ENCODE data around the gene SMARCD2. TPM values are rescaled to one million over a fixed set of nuclear protein-coding genes. Genes with fewer than 3 reads are reported as not detected.

The SMARCD2 gene
- total and polyA plus RNA-seq, 2 experiments from 2014 or later: 39.2 to 40.3 TPM

GRCh38 chr17:63834431-63835166 is 7.9 kb downstream of the SMARCD2 start:
- Histone ChIP-seq H3K4me1 (ENCODE audit: low read depth) (peaks cover 12% of the 10 kb centered on the region), H3K4me3 (no peak overlapping the region), H3K36me3 (peaks cover 32% of the 10 kb centered on the region), H3K27me3 (no peaks in the 10 kb centered on the region), H3K9me3 (ENCODE audit: low read depth) (no peaks in the 10 kb centered on the region), H3K27ac (no peak overlapping the region)
- TF ChIP-seq, protein P1, sequence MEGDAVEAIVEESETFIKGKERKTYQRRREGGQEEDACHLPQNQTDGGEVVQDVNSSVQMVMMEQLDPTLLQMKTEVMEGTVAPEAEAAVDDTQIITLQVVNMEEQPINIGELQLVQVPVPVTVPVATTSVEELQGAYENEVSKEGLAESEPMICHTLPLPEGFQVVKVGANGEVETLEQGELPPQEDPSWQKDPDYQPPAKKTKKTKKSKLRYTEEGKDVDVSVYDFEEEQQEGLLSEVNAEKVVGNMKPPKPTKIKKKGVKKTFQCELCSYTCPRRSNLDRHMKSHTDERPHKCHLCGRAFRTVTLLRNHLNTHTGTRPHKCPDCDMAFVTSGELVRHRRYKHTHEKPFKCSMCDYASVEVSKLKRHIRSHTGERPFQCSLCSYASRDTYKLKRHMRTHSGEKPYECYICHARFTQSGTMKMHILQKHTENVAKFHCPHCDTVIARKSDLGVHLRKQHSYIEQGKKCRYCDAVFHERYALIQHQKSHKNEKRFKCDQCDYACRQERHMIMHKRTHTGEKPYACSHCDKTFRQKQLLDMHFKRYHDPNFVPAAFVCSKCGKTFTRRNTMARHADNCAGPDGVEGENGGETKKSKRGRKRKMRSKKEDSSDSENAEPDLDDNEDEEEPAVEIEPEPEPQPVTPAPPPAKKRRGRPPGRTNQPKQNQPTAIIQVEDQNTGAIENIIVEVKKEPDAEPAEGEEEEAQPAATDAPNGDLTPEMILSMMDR (IDR thresholded peaks at IDR 0.05; ENCODE audit: low read depth, low read length): peak; percentile 73
- DNase-seq (ENCODE audit: low read depth in 1 of 2, low spot score in 1 of 2): peak; percentile 83 to 85

GRCh38 chr17:63833741-63834373 is 8.6 kb downstream of the SMARCD2 start:
- no peaks in the 10 kb centered on the region for H3K27me3 ChIP-seq
- no peaks in the 10 kb centered on the region for H3K9me3 ChIP-seq (ENCODE audit: low read depth)
- no peak overlapping the region for H3K4me3 ChIP-seq
- TF ChIP-seq, protein P1 (IDR thresholded peaks at IDR 0.05; ENCODE audit: low read depth, low read length): no peak
- H3K27ac ChIP-seq: no peak overlapping the region
- peaks cover 4% of the 10 kb centered on the region for H3K4me1 ChIP-seq (ENCODE audit: low read depth)
- no peak for DNase-seq (ENCODE audit: low read depth in 1 of 2, low spot score in 1 of 2)
- H3K36me3 ChIP-seq: peaks cover 38% of the 10 kb centered on the region

DNA sequence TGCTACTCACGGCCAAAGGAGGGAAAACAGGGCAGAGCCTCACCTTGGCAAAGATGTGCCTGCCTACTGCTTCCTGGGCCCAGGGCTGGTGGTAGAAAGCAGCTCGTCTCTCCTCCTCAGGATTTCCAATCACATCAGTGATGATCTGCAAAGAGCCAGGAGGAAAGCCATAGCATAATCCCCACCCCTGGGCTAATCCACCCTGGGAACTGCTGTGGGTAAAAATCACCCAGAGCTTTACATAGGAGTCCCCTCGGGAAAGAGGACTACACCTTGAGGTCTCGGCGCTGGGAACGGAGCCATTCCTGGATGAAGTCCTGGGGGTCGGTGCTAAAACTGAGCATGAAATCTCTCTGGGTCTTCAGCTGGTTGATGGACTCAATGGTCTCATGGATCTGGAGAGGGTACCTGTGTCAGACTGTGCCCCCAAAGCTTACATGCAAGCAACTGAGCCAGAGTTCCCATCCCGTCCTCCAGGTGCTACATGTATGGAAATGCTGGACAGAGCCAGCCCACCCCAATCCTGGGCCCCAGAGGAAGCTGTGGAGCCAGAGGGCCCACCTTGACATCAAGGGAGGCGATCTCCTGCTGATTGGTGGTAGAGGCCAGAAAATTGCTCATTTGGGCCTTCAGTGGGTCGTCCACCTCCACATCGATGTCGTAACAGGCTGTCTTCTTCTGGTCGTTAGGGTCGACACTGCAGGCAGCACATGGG is 9.3 kb downstream of the SMARCD2 start:
- Histone ChIP-seq H3K36me3 (peaks cover 38% of the 10 kb centered on the region), H3K27me3 (no peaks in the 10 kb centered on the region), H3K9me3 (ENCODE audit: low read depth) (no peaks in the 10 kb centered on the region), H3K4me1 (ENCODE audit: low read depth) (peaks cover 3% of the 10 kb centered on the region), H3K27ac (no peak overlapping the region), H3K4me3 (no peak overlapping the region)
- TF ChIP-seq, protein P1 (IDR thresholded peaks at IDR 0.05; ENCODE audit: low read depth, low read length): no peak
- DNase-seq (ENCODE audit: low read depth in 1 of 2, low spot score in 1 of 2): no peak

- TF ChIP-seq, protein P1 (IDR thresholded peaks at IDR 0.05; ENCODE audit: low read depth, low read length): no peak
- DNase-seq (ENCODE audit: low read depth in 1 of 2, low spot score in 1 of 2): no peak
- Histone ChIP-seq H3K9me3 (ENCODE audit: low read depth) (no peaks in the 10 kb centered on the region), H3K27me3 (no peaks in the 10 kb centered on the region), H3K27ac (no peak overlapping the region), H3K4me1 (ENCODE audit: low read depth) (peaks cover 5% of the 10 kb centered on the region), H3K4me3 (no peak overlapping the region), H3K36me3 (peaks cover 38% of the 10 kb centered on the region)
Measured at GRCh38 chr17:63832455-63832854, 10.0 kb downstream of the SMARCD2 start.

GRCh38 chr17:63832014-63832413 is 10.5 kb downstream of the SMARCD2 start:
- peaks cover 5% of the 10 kb centered on the region for H3K4me1 ChIP-seq (ENCODE audit: low read depth)
- H3K27me3 ChIP-seq: no peaks in the 10 kb centered on the region
- peak overlapping the region; percentile 14 for H3K27ac ChIP-seq
- no peak for DNase-seq (ENCODE audit: low read depth in 1 of 2, low spot score in 1 of 2)
- peaks cover 38% of the 10 kb centered on the region for H3K36me3 ChIP-seq
- no peaks in the 10 kb centered on the region for H3K9me3 ChIP-seq (ENCODE audit: low read depth)
- no peak overlapping the region for H3K4me3 ChIP-seq
- TF ChIP-seq, protein P1 (IDR thresholded peaks at IDR 0.05; ENCODE audit: low read depth, low read length): no peak
